A549 (cell line): ENCODE results near the gene VEGFC. TPM values are rescaled to one million over a fixed set of nuclear protein-coding genes. Genes with fewer than 3 reads are reported as not detected.

Experiments used
- ATAC-seq, 2 experiments: fragments of 200-7000 bp in 1 of 2; fragments of >200 bp in 1 of 2; cut with Nextera tagmentation in 1 of 2; cut with Tn5 transposase in 1 of 2; 3 replicates each; pipeline versions ENCODE4 v1.8.0 to v1.9.1; 2018 to 2020; ENCODE audit warnings: mild to moderate bottlenecking in 1 of 2, moderate library complexity in 1 of 2
- CTCF ChIA-PET: fragments of 300-600 bp; sonication (Branson Sonifier 250); formaldehyde crosslinking; extraction: SDS; loops from one replicate; lab custom pipeline; 2021; ENCODE audit warnings: antibody characterized with exemption, inconsistent platforms; lab: Yijun Ruan, JAX
- POLR2A ChIA-PET: fragments of 350-600 bp; formaldehyde crosslinking; extraction: SDS; loops from one replicate; lab custom pipeline; 2021; ENCODE audit warnings: antibody characterized with exemption, inconsistent platforms; lab: Yijun Ruan, JAX
- DNase-seq, 2 experiments: peaks; one replicate each; pipeline versions ENCODE4 v3.0.0 to v3.0.0-alpha.2; 2011 to 2016; ENCODE audit warnings: low read depth in 1 of 2, low spot score in 1 of 2
- FAIRE-seq: peaks from 2 replicates; lab custom pipeline; 2011; peaks lifted over from hg19 to GRCh38; lab: Jason Lieb, UNC
- H3K27ac ChIP-seq, 2 experiments: fragments of >200 bp; sonication (Bioruptor Twin); formaldehyde crosslinking; 3 replicates each; pipeline ENCODE4 v1.5.1; 2016 to 2017
- H3K4me1 ChIP-seq: fragments of >200 bp; sonication (Bioruptor Twin); formaldehyde crosslinking; 3 replicates; pipeline ENCODE4 v1.6.1; 2016
- H3K4me2 ChIP-seq: fragments of >200 bp; sonication (Bioruptor Twin); formaldehyde crosslinking; 3 replicates; pipeline ENCODE4 v1.6.1; 2016
- H3K4me3 ChIP-seq: fragments of >200 bp; sonication (Bioruptor Twin); formaldehyde crosslinking; 3 replicates; pipeline ENCODE4 v1.5.1; 2016
- H3K9me3 ChIP-seq: fragments of >200 bp; sonication (Bioruptor Twin); formaldehyde crosslinking; 3 replicates; pipeline ENCODE4 v1.6.1; 2016
- CEBPB ChIP-seq, 2 experiments: fragments of >200 bp in 1 of 2; sonication (Bioruptor Twin) in 1 of 2; formaldehyde crosslinking in 1 of 2; IDR thresholded peaks; 2 replicates each; pipeline ENCODE4 v1.6.1; 2012 to 2016
- CHD4 ChIP-seq: fragments of 200-600 bp; sonication (generic); IDR thresholded peaks from 2 replicates; pipeline ENCODE4 v1.6.1; 2016; ENCODE audit warnings: antibody characterized with exemption, mild to moderate bottlenecking, borderline replicate concordance
- EHF ChIP-seq: fragments of 250-450 bp; sonication (Bioruptor Pico); IDR thresholded peaks from 2 replicates; pipeline ENCODE4 v1.5.0; 2020; ENCODE audit warnings: mild to moderate bottlenecking
- ESRRA ChIP-seq: fragments of 150-350 bp; IDR thresholded peaks from 2 replicates; pipeline ENCODE4 v1.6.1; 2014; ENCODE audit warnings: mild to moderate bottlenecking, low read length, borderline replicate concordance
- HDAC2 ChIP-seq: fragments of 200-600 bp; sonication (generic); IDR thresholded peaks from 2 replicates; pipeline ENCODE4 v1.6.1; 2016
- JUN ChIP-seq, 2 experiments: fragments of >200 bp; sonication (Bioruptor Twin); formaldehyde crosslinking; IDR thresholded peaks; 2 replicates in 1 of 2; 3 replicates in 1 of 2; pipeline ENCODE4 v1.6.1; 2016 to 2017
- KDM5A ChIP-seq: fragments of 200-600 bp; sonication (generic); IDR thresholded peaks from 2 replicates; pipeline ENCODE4 v1.6.1; 2016; ENCODE audit warnings: antibody characterized with exemption, mild to moderate bottlenecking
- NPAS2 ChIP-seq: fragments of 250-450 bp; sonication (Bioruptor Pico); IDR thresholded peaks from 2 replicates; pipeline ENCODE4 v1.8.0; 2022; ENCODE audit warnings: mild to moderate bottlenecking, moderate library complexity, borderline replicate concordance
- RAD21 ChIP-seq, 2 experiments: fragments of >200 bp in 1 of 2; sonication (Bioruptor Twin) in 1 of 2; formaldehyde crosslinking in 1 of 2; IDR thresholded peaks in 1 of 2; conservative IDR thresholded peaks in 1 of 2; 2 replicates in 1 of 2; 3 replicates in 1 of 2; pipeline ENCODE4 v1.6.1; 2012 to 2018; ENCODE audit warnings: inconsistent platforms in 1 of 2
- RCOR1 ChIP-seq: fragments of 150-350 bp; IDR thresholded peaks from 2 replicates; pipeline ENCODE4 v1.6.1; 2014; ENCODE audit warnings: antibody characterized with exemption, low read length, low read depth
- RNF2 ChIP-seq: fragments of 200-600 bp; sonication (generic); IDR thresholded peaks from 2 replicates; pipeline ENCODE4 v1.6.1; 2016; ENCODE audit warnings: low read depth, mild to moderate bottlenecking, antibody characterized with exemption, moderate library complexity, borderline replicate concordance
- SMC3 ChIP-seq: fragments of >200 bp; sonication (Bioruptor Twin); formaldehyde crosslinking; IDR thresholded peaks from 3 replicates; pipeline ENCODE4 v1.6.1; 2018; ENCODE audit warnings: inconsistent platforms
- ZC3H11A ChIP-seq: fragments of 450-650 bp; IDR thresholded peaks from 2 replicates; pipeline ENCODE4 v1.6.1; 2014; ENCODE audit warnings: antibody characterized with exemption, mild to moderate bottlenecking
- ZFP36 ChIP-seq: fragments of 450-650 bp; IDR thresholded peaks from 2 replicates; pipeline ENCODE4 v1.6.1; 2014; ENCODE audit warnings: borderline replicate concordance; ENCODE audit not compliant: partially characterized antibody
- ZNF302 ChIP-seq: fragments of 250-450 bp; sonication (Bioruptor Pico); IDR thresholded peaks from 2 replicates; pipeline ENCODE4 v1.9.0; 2021; ENCODE audit warnings: inconsistent platforms, mild to moderate bottlenecking, moderate library complexity
- WGBS: methylation state at CpG from one replicate; pipeline ENCODE4 v1.1.6; 2017; ENCODE audit errors: missing lambda C conversion rate; 5-methylcytosine and 5-hydroxymethylcytosine counted together
- polyA plus RNA-seq, 4 experiments: library from polyadenylated mRNA; depleted of rRNA in 3 of 4; stranded (reverse); fragments of >200 nt; fragmentation: RNase III in 1 of 4; extraction: RNeasy Plus Mini Kit Qiagen cat#74134 plus additional on column Dnase treatment in 1 of 4; gene quantifications; 2 replicates in 3 of 4; 3 replicates in 1 of 4; pipeline ENCODE4 v1.2.3, GENCODE V29; 2011 to 2017
- TF ChIP-seq, protein P1 (sequence below): IDR thresholded peaks from 2 replicates; pipeline ENCODE4 v1.6.1; 2012; ENCODE audit warnings: low read depth, borderline replicate concordance
- TF ChIP-seq, protein P2 (sequence below): fragments of 200-600 bp; sonication (generic); IDR thresholded peaks from 2 replicates; pipeline ENCODE4 v1.6.1; 2016; ENCODE audit warnings: antibody characterized with exemption, mild to moderate bottlenecking, moderate library complexity
- TF ChIP-seq, protein P3 (sequence below): fragments of >200 bp; sonication (Bioruptor Twin); formaldehyde crosslinking; IDR thresholded peaks from 2 replicates; pipeline ENCODE4 v1.6.1; 2016
- TF ChIP-seq, protein P4 (sequence below): fragments of 450-650 bp; IDR thresholded peaks from 2 replicates; pipeline ENCODE4 v1.6.1; 2014; ENCODE audit warnings: antibody characterized with exemption
- TF ChIP-seq, protein P5 (sequence below): fragments of 250-450 bp; sonication (Bioruptor Pico); IDR thresholded peaks from 2 replicates; pipeline ENCODE4 v1.5.0; 2021; ENCODE audit warnings: mild to moderate bottlenecking, moderate library complexity, borderline replicate concordance
- TF ChIP-seq, protein P6 (sequence below): fragments of 150-350 bp; IDR thresholded peaks from 2 replicates; pipeline ENCODE4 v1.6.1; 2014; ENCODE audit warnings: low read depth, mild to moderate bottlenecking, low read length
- TF ChIP-seq, protein P7 (sequence below): fragments of >200 bp; sonication (Bioruptor Twin); formaldehyde crosslinking; IDR thresholded peaks from 3 replicates; pipeline ENCODE4 v1.5.1; 2016

VEGFC gene
- polyA plus RNA-seq, 2 of the 4 experiments (the other 2 are of a cell fraction) = 11.6 to 14.4 TPM

DNA sequence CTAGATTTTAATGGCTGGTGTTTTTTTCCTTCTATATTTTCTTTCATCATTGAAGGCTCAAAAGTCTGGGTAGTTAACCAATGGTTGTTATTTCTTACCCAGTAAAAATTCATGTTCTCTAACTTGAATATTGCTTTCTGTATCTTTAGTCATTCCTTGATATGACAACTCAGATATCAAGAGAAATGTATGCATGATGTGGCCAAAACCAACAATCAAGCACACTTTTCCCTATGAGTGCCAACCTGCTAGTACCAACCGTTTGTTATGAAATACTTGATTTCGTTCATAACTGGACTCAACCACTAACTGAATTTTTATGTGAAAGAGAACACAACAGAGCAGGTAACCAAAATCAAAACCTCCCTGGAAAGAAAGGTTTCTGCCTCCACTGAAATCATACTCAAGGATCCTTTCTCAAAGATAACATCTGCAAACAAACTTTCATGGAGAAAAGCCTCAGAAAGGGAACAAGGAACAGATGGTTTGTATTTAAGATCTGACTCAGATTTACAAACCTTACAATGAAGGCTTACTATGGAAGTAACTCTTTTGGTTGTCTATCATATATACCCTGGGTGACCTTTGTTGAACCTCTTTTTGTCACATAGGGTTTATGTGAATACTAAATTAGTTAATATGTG is 8.3 kb upstream of the VEGFC start:
- ChIA-PET CTCF (no interaction called here), POLR2A (no interaction called here)

DNA sequence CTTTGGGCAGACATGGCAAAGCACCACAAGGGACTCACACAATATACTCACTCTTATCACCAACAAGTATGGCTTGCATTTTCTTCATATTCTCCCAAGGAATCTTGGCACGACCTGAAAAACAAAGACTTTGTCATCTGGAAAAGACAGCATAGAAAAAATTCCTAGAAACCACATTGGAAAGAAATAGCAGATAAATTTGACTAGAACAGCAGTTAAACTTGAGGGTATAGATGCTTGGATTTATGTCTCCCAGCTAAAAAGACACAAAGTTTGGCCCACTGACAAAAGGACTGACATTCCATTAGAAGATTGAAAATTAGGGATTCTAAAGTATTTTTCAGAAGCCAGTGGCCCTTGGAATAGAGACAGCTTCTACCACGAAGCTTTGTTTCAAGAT is 6.9 kb upstream of the VEGFC start:
- Histone ChIP-seq H3K27ac (no peak overlapping the region), H3K9me3 (no peaks in the 10 kb centered on the region), H3K4me1 (peaks cover 3% of the 10 kb centered on the region), H3K4me2 (no peak overlapping the region), H3K4me3 (no peak overlapping the region)
- POLR2A ChIA-PET = no interaction called here
- no peak for ATAC-seq
- CTCF ChIA-PET = no interaction called here
- no peak for DNase-seq
- no peak for FAIRE-seq
- WGBS = 75% methylated on average over 2 of the region's 2 CpGs
- no peak for TF ChIP-seq CHD4
- TF ChIP-seq, protein P1, sequence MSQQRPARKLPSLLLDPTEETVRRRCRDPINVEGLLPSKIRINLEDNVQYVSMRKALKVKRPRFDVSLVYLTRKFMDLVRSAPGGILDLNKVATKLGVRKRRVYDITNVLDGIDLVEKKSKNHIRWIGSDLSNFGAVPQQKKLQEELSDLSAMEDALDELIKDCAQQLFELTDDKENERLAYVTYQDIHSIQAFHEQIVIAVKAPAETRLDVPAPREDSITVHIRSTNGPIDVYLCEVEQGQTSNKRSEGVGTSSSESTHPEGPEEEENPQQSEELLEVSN = no peak
- TF ChIP-seq, protein P2, sequence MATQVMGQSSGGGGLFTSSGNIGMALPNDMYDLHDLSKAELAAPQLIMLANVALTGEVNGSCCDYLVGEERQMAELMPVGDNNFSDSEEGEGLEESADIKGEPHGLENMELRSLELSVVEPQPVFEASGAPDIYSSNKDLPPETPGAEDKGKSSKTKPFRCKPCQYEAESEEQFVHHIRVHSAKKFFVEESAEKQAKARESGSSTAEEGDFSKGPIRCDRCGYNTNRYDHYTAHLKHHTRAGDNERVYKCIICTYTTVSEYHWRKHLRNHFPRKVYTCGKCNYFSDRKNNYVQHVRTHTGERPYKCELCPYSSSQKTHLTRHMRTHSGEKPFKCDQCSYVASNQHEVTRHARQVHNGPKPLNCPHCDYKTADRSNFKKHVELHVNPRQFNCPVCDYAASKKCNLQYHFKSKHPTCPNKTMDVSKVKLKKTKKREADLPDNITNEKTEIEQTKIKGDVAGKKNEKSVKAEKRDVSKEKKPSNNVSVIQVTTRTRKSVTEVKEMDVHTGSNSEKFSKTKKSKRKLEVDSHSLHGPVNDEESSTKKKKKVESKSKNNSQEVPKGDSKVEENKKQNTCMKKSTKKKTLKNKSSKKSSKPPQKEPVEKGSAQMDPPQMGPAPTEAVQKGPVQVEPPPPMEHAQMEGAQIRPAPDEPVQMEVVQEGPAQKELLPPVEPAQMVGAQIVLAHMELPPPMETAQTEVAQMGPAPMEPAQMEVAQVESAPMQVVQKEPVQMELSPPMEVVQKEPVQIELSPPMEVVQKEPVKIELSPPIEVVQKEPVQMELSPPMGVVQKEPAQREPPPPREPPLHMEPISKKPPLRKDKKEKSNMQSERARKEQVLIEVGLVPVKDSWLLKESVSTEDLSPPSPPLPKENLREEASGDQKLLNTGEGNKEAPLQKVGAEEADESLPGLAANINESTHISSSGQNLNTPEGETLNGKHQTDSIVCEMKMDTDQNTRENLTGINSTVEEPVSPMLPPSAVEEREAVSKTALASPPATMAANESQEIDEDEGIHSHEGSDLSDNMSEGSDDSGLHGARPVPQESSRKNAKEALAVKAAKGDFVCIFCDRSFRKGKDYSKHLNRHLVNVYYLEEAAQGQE = no peak
- TF ChIP-seq, protein P3, sequence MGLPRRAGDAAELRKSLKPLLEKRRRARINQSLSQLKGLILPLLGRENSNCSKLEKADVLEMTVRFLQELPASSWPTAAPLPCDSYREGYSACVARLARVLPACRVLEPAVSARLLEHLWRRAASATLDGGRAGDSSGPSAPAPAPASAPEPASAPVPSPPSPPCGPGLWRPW = no peak
- no peak for TF ChIP-seq JUN (IDR thresholded peaks at IDR 0.05)
- no peak for TF ChIP-seq ESRRA
- TF ChIP-seq, protein P4, sequence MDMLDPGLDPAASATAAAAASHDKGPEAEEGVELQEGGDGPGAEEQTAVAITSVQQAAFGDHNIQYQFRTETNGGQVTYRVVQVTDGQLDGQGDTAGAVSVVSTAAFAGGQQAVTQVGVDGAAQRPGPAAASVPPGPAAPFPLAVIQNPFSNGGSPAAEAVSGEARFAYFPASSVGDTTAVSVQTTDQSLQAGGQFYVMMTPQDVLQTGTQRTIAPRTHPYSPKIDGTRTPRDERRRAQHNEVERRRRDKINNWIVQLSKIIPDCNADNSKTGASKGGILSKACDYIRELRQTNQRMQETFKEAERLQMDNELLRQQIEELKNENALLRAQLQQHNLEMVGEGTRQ = no peak

More for the DNA sequence above, 8.3 kb upstream of the VEGFC start:
- DNase-seq (no peak), FAIRE-seq (no peak), ATAC-seq (no peak)
- Histone ChIP-seq H3K4me1 (no peaks in the 10 kb centered on the region), H3K27ac (no peak overlapping the region), H3K9me3 (no peaks in the 10 kb centered on the region), H3K4me3 (no peak overlapping the region), H3K4me2 (no peak overlapping the region)
- WGBS = 0% methylated on average over 2 of the region's 2 CpGs
- no peak for TF ChIP-seq KDM5A
- TF ChIP-seq, protein P5, sequence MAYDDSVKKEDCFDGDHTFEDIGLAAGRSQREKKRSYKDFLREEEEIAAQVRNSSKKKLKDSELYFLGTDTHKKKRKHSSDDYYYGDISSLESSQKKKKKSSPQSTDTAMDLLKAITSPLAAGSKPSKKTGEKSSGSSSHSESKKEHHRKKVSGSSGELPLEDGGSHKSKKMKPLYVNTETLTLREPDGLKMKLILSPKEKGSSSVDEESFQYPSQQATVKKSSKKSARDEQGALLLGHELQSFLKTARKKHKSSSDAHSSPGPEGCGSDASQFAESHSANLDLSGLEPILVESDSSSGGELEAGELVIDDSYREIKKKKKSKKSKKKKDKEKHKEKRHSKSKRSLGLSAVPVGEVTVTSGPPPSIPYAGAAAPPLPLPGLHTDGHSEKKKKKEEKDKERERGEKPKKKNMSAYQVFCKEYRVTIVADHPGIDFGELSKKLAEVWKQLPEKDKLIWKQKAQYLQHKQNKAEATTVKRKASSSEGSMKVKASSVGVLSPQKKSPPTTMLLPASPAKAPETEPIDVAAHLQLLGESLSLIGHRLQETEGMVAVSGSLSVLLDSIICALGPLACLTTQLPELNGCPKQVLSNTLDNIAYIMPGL (CRISPR knock-in tag) = no peak

DNA sequence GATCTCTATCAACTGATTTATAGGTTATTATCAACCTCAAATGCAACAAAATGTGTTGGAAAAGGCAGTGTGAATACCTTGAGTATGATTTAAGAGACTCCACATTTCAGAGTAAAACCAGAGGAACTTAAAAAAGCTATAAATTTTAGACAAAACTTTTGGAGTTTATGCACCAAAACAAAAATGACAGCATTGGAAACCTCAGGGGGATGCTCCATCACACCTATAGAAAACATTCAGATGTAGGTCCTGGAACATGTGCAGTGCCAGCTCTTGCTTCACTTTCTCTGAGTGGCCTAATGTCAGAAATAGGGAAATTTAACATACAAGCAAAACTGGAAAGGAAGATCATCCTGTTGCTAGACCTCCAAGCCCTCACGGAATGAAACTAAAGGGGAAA is 5.8 kb upstream of the VEGFC start:
- ChIA-PET POLR2A (no interaction called here), CTCF (interaction anchor here (1.2 kb wide), 1 partner anchor 249 kb away, joined by 4 read pairs; no protein-coding TSS in a partner anchor)
- no peak overlapping the region for H3K27ac ChIP-seq
- H3K9me3 ChIP-seq = no peaks in the 10 kb centered on the region
- DNase-seq (no peak), ATAC-seq (no peak), FAIRE-seq (no peak)
- WGBS = 93% methylated on average over 1 of the region's 1 CpG
- peaks cover 12% of the 10 kb centered on the region for H3K4me1 ChIP-seq
- TF ChIP-seq RCOR1 (no peak), HDAC2 (no peak), SMC3 (no peak), RAD21 (conservative IDR thresholded peaks at IDR 0.05 in 1 of 2, IDR thresholded peaks at IDR 0.05 in 1 of 2) (no peak), CEBPB (IDR thresholded peaks at IDR 0.05) (no peak), EHF (CRISPR knock-in tag) (no peak), ZFP36 (no peak), ZNF302 (CRISPR knock-in tag) (no peak), KDM5A (no peak), ZC3H11A (no peak), RNF2 (no peak), NPAS2 (CRISPR knock-in tag) (no peak)
- TF ChIP-seq, protein P6, sequence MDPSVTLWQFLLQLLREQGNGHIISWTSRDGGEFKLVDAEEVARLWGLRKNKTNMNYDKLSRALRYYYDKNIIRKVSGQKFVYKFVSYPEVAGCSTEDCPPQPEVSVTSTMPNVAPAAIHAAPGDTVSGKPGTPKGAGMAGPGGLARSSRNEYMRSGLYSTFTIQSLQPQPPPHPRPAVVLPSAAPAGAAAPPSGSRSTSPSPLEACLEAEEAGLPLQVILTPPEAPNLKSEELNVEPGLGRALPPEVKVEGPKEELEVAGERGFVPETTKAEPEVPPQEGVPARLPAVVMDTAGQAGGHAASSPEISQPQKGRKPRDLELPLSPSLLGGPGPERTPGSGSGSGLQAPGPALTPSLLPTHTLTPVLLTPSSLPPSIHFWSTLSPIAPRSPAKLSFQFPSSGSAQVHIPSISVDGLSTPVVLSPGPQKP = no peak
- TF ChIP-seq, protein P7, sequence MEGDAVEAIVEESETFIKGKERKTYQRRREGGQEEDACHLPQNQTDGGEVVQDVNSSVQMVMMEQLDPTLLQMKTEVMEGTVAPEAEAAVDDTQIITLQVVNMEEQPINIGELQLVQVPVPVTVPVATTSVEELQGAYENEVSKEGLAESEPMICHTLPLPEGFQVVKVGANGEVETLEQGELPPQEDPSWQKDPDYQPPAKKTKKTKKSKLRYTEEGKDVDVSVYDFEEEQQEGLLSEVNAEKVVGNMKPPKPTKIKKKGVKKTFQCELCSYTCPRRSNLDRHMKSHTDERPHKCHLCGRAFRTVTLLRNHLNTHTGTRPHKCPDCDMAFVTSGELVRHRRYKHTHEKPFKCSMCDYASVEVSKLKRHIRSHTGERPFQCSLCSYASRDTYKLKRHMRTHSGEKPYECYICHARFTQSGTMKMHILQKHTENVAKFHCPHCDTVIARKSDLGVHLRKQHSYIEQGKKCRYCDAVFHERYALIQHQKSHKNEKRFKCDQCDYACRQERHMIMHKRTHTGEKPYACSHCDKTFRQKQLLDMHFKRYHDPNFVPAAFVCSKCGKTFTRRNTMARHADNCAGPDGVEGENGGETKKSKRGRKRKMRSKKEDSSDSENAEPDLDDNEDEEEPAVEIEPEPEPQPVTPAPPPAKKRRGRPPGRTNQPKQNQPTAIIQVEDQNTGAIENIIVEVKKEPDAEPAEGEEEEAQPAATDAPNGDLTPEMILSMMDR = no peak
- H3K4me2 ChIP-seq = no peak overlapping the region
- no peak overlapping the region for H3K4me3 ChIP-seq
